HepG2 (cell line): ENCODE data around the gene ADGRB2. TPM values are rescaled to one million over a fixed set of nuclear protein-coding genes. Genes with fewer than 3 reads are reported as not detected.
A peak's percentile ranks its signal among the peaks of the same experiment; 100 is the strongest.

ENCODE experiments used
- ARNT ChIP-seq: fragments of 450-650 bp; IDR thresholded peaks from 2 replicates; pipeline ENCODE4 v1.6.1; 2017
- CBX5 ChIP-seq: sonication (generic); formaldehyde crosslinking; IDR thresholded peaks from 2 replicates; pipeline ENCODE4 v1.4.0; 2020; ENCODE audit warnings: missing genetic modification reagents, borderline replicate concordance
- DMAP1 ChIP-seq: IDR thresholded peaks from 2 replicates; pipeline ENCODE4 v1.6.1; 2016
- E2F2 ChIP-seq: sonication (generic); formaldehyde crosslinking; IDR thresholded peaks from 2 replicates; pipeline ENCODE4 v1.4.0; 2020; ENCODE audit warnings: missing genetic modification reagents, borderline replicate concordance
- MYNN ChIP-seq: sonication (generic); formaldehyde crosslinking; IDR thresholded peaks from 2 replicates; pipeline ENCODE4 v1.4.0; 2020; ENCODE audit warnings: mild to moderate bottlenecking, low read depth, missing genetic modification reagents
- PLRG1 ChIP-seq: fragments of 450-650 bp; conservative IDR thresholded peaks from 2 replicates; pipeline ENCODE4 v1.6.1; 2016
- PLSCR1 ChIP-seq: sonication (generic); formaldehyde crosslinking; IDR thresholded peaks from 2 replicates; pipeline ENCODE4 v1.5.0; 2020; ENCODE audit warnings: missing genetic modification reagents, mild to moderate bottlenecking, borderline replicate concordance
- ZBTB40 ChIP-seq, 2 experiments: fragments of 450-650 bp in 1 of 2; sonication (generic) in 1 of 2; formaldehyde crosslinking in 1 of 2; IDR thresholded peaks; 2 replicates each; pipeline versions ENCODE4 v1.6.1 to v1.8.0; 2016 to 2022; ENCODE audit warnings: antibody characterized with exemption in 1 of 2, mild to moderate bottlenecking in 1 of 2, missing genetic modification reagents in 1 of 2
- ZIK1 ChIP-seq: sonication (generic); formaldehyde crosslinking; IDR thresholded peaks from 2 replicates; pipeline ENCODE4 v1.5.0; 2020; ENCODE audit warnings: mild to moderate bottlenecking, low read depth, missing genetic modification reagents, borderline replicate concordance
- ZNF235 ChIP-seq: sonication (generic); formaldehyde crosslinking; IDR thresholded peaks from 2 replicates; pipeline ENCODE4 v1.8.1; 2023; ENCODE audit warnings: mild to moderate bottlenecking, missing genetic modification reagents, borderline replicate concordance
- ZNF253 ChIP-seq: sonication (generic); formaldehyde crosslinking; IDR thresholded peaks from 2 replicates; pipeline ENCODE4 v1.8.0; 2022; ENCODE audit warnings: mild to moderate bottlenecking, missing genetic modification reagents, borderline replicate concordance
- ZNF281 ChIP-seq: sonication (generic); formaldehyde crosslinking; IDR thresholded peaks from 2 replicates; pipeline ENCODE4 v1.4.0; 2020; ENCODE audit warnings: missing genetic modification reagents, borderline replicate concordance
- ZNF607 ChIP-seq: sonication (generic); formaldehyde crosslinking; IDR thresholded peaks from 2 replicates; pipeline ENCODE4 v1.5.1; 2020; ENCODE audit warnings: missing genetic modification reagents, mild to moderate bottlenecking, borderline replicate concordance
- ZNF772 ChIP-seq: sonication (generic); formaldehyde crosslinking; IDR thresholded peaks from 2 replicates; pipeline ENCODE4 v1.5.0; 2020; ENCODE audit warnings: mild to moderate bottlenecking, missing genetic modification reagents
- polyA plus RNA-seq, 8 experiments: library from polyadenylated mRNA; depleted of rRNA in 3 of 8; stranded (reverse) in 7 of 8; unstranded in 1 of 8; fragments of >200 nt; fragmentation: Illumina TruSeq in 4 of 8; extraction: Trizol in 4 of 8; gene quantifications; 2 replicates each; pipeline versions ENCODE4 v1.2.1 to v1.2.3, GENCODE V29; 2011 to 2016; ENCODE audit warnings: low read depth in 4 of 8, missing spikeins in 1 of 8, mixed read lengths in 1 of 8; ENCODE audit not compliant: insufficient read depth in 1 of 8
- total RNA-seq, 5 experiments: library from RNA; depleted of rRNA; stranded (reverse); fragments of >200 nt; fragmentation: Illumina TruSeq; extraction: Trizol; gene quantifications; 2 replicates each; pipeline ENCODE4 v1.2.3, GENCODE V29; 2016; ENCODE audit warnings: low read depth in 1 of 5

ADGRB2 gene
- total and polyA plus RNA-seq, 2 of the 13 experiments (the other 11 are each of a cell fraction or from before 2014, with no cell fraction given), result 0.03 to 0.09 TPM

GRCh38 chr1:31762726-31763670 lies 1.1 kb downstream of the ADGRB2 start (continued):
- TF ChIP-seq ZBTB40 (IDR thresholded peaks at IDR 0.05) (no peak), ZBTB40 (CRISPR knock-in tag; IDR thresholded peaks at IDR 0.05) (no peak), PLRG1 (no peak), CBX5 (CRISPR knock-in tag) (no peak), ZNF772 (CRISPR knock-in tag) (no peak), ZIK1 (CRISPR knock-in tag) (no peak), ZNF235 (CRISPR knock-in tag) (no peak), DMAP1 (no peak), E2F2 (CRISPR knock-in tag) (no peak), ZNF607 (CRISPR knock-in tag) (no peak), ZNF253 (CRISPR knock-in tag) (0 out of 2 replicates have a peak, but pooled peaks have one; percentile 40), ZNF281 (CRISPR knock-in tag) (peak; percentile 57; the same call in 1 of the 2 replicates), MYNN (no peak), PLSCR1 (no peak), ARNT (no peak)
